ENCODE data around the gene C1orf198. TPM values are rescaled to one million over a fixed set of nuclear protein-coding genes. Genes with fewer than 3 reads are reported as not detected.
A peak's percentile ranks its signal among the peaks of the same experiment; 100 is the strongest.

Gene C1orf198, protein sequence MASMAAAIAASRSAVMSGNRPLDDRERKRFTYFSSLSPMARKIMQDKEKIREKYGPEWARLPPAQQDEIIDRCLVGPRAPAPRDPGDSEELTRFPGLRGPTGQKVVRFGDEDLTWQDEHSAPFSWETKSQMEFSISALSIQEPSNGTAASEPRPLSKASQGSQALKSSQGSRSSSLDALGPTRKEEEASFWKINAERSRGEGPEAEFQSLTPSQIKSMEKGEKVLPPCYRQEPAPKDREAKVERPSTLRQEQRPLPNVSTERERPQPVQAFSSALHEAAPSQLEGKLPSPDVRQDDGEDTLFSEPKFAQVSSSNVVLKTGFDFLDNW
- total RNA-seq, result 100 to 1,000 TPM in 2 of 3 donors, 10 to 100 TPM in 1; 63.6 to 138 (median 124) TPM

DNA sequence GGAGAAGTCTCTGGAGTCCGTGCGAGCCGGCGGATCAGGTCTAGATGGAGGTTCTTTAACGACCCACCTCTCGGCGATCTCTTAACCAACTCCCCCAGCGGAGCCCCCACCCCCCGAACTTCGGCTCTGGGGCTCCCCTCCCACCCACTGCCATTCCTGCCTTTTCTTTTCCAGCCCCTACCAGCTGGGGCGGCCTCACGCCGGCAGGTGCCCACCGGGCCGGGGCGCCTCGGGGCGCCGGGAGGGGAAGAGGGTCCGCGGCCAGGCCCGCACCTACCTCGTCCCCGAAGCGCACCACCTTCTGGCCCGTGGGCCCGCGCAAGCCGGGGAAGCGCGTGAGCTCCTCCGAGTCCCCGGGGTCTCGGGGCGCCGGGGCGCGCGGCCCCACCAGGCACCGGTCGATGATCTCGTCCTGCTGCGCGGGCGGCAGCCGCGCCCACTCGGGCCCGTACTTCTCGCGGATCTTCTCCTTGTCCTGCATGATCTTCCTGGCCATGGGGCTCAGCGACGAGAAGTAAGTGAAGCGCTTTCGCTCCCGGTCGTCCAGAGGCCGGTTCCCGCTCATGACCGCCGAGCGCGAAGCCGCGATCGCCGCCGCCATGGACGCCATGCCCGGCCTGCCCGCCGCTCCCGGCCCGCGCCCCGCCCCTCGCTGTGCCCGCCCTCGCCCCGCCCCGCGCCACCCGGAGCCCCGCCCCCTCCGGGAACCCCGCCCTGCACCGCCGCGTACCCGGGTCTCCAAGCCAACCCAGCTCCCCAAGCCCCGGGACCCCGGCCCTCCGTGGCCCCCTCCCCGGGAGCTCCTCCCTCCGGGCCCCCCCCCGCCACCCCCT, at the start of gene C1orf198:
TSS of gene C1orf198 (minus strand) at position 619 of the 833 bp plus-strand sequence. CDS start at position 610, 9 bp downstream.
- Histone ChIP-seq H3K4me3 (peak within 1 kb of the TSS; percentile 82 to 98 (median 91)), H3K4me1 (peaks cover 2 to 26% of the 10 kb centered on the region in 2 donors), H3K36me3 (no peaks in the 10 kb centered on the region), H3K27me3 (no peaks in the 10 kb centered on the region), H3K27ac (peak within 1 kb of the TSS; percentile 95 to 96), H3K9me3 (no peaks in the 10 kb centered on the region)
- DNase-seq (ENCODE audit: low spot score in 2 of 2), result peak; percentile 49 to 83
- TF ChIP-seq POLR2AphosphoS5 (IDR thresholded peaks at IDR 0.05), result peak; percentile 47 to 77 (median 54)
- peak; percentile 59 for TF ChIP-seq POLR2A (IDR thresholded peaks at IDR 0.05)
- TF ChIP-seq, protein P1, sequence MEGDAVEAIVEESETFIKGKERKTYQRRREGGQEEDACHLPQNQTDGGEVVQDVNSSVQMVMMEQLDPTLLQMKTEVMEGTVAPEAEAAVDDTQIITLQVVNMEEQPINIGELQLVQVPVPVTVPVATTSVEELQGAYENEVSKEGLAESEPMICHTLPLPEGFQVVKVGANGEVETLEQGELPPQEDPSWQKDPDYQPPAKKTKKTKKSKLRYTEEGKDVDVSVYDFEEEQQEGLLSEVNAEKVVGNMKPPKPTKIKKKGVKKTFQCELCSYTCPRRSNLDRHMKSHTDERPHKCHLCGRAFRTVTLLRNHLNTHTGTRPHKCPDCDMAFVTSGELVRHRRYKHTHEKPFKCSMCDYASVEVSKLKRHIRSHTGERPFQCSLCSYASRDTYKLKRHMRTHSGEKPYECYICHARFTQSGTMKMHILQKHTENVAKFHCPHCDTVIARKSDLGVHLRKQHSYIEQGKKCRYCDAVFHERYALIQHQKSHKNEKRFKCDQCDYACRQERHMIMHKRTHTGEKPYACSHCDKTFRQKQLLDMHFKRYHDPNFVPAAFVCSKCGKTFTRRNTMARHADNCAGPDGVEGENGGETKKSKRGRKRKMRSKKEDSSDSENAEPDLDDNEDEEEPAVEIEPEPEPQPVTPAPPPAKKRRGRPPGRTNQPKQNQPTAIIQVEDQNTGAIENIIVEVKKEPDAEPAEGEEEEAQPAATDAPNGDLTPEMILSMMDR (IDR thresholded peaks at IDR 0.05), result no peak
- intact Hi-C loops (cut with DNase I; ENCODE audit: low total_unique reads), result no loop called here

DNA sequence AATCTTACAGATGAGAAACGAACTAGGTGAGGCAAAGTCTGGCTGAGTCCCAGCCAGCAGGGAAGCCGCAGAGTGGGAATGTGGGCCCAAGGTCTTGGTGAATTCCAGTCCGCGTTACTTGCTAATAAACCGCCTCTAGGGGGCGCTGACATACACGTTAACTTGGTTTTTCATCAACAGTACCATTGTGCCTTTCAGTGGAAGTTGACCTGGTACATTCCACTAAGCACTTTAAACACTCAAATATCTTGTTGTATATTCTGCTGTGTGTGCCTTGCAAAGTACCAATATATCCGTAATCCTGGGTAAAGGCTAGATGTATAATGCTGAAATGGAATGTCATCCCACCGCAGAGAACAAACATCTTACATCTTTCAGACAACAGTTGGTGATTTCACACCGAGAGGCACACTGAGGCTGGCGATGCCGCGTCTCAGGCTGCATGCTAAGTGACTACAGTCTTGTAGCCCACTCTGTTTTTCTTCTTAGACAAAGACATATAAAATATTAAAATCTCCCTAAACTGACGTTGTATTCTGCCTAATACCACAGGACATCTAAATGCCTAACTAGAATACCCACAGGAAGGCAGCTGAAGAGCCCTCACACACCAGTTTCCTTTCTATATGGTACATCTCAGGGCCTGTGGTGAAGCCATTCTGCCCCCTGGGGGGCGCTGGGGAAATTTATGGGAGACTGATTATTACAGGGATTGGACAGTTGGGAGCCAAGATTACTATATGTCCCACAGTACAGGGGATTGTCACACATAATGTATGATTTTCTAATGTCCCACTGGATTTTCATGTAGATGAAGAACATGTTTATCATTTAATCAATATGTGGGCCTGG, 49.2 kb upstream of the C1orf198 start:
- H3K4me3 ChIP-seq, result no peak overlapping the region
- intact Hi-C loops (cut with DNase I; ENCODE audit: low total_unique reads), result loop anchor here (5.0 kb wide), 1 partner anchor 560 kb away; no protein-coding TSS in a partner anchor
- no peaks in the 10 kb centered on the region for H3K36me3 ChIP-seq
- H3K27me3 ChIP-seq, result no peaks in the 10 kb centered on the region
- no peaks in the 10 kb centered on the region for H3K4me1 ChIP-seq
- TF ChIP-seq, protein P1 (IDR thresholded peaks at IDR 0.05), result peak in 2 of 3 donors; percentile 47 to 57
- TF ChIP-seq POLR2A (IDR thresholded peaks at IDR 0.05), result no peak
- no peak overlapping the region for H3K27ac ChIP-seq
- peak; percentile 27 to 59 for DNase-seq (ENCODE audit: low spot score in 2 of 2)
- no peaks in the 10 kb centered on the region for H3K9me3 ChIP-seq

DNA sequence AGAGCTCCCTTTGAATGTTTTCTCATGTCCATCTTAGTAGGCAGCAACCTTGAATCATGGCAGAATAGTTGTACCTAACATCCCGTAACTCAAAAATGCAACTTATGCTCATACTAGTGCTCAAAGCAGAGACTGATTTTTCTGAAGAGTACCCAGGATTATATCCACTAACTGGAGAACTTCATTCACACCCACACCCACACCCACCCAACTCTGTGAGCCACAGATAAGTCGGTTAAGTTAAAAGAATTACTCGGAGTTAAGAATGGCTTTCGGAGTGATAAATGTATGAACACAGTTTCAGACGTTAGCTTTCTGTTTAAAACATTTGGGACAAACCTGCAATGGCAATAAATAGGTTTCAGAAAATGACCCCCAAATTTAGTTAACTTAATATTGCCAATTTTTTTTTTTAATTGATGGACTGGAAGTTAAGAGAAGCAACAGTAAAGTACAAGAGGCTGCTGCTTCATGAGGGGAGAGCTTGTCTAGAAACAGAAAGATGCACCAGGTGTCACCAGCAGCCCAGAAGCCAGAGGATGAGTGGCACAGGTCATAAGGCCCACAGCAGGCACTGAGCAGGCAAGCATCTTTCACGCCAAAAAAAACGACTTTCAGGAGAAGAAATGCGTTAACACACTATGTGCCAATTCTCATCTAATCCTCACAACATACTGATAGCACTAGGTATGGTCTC, 48.4 kb upstream of the C1orf198 start:
- H3K4me3 ChIP-seq, result no peak overlapping the region
- no peak overlapping the region for H3K27ac ChIP-seq
- intact Hi-C loops (cut with DNase I; ENCODE audit: low total_unique reads), result loop anchor here (5.0 kb wide), 1 partner anchor 559 kb away; no protein-coding TSS in a partner anchor
- TF ChIP-seq, protein P1 (IDR thresholded peaks at IDR 0.05), result no peak
- TF ChIP-seq POLR2A (IDR thresholded peaks at IDR 0.05) (no peak), POLR2AphosphoS5 (IDR thresholded peaks at IDR 0.05) (no peak)
- H3K4me1 ChIP-seq, result no peaks in the 10 kb centered on the region
- no peaks in the 10 kb centered on the region for H3K27me3 ChIP-seq
- no peaks in the 10 kb centered on the region for H3K9me3 ChIP-seq
- H3K36me3 ChIP-seq, result no peaks in the 10 kb centered on the region
- DNase-seq (ENCODE audit: low spot score in 2 of 2), result no peak

DNA sequence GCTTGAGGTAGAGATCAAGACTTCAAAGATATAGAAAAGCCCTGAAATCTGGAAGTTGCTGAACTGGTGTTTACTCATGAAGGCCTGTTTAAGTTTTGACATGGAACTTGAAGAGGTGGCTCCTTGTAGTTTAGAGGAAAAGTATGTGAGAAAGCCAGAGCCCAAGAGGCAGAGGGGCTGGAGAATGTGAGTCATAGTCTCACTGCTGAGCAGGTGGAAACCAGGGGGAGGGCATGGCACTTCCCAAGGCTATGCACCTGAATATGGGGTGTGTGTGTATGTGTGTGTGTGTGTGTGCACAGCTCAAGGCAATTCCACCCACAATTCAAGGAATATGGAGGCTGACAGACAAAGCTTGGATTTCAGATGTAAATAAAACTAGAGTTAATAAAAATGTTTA, 46.8 kb upstream of the C1orf198 start:
- no peaks in the 10 kb centered on the region for H3K4me1 ChIP-seq
- intact Hi-C loops (cut with DNase I; ENCODE audit: low total_unique reads), result loop anchor here (5.0 kb wide), 1 partner anchor 558 kb away; no protein-coding TSS in a partner anchor
- DNase-seq (ENCODE audit: low spot score in 2 of 2), result no peak
- TF ChIP-seq, protein P1 (IDR thresholded peaks at IDR 0.05), result no peak
- TF ChIP-seq POLR2AphosphoS5 (IDR thresholded peaks at IDR 0.05) (no peak), POLR2A (IDR thresholded peaks at IDR 0.05) (no peak)
- H3K9me3 ChIP-seq, result no peaks in the 10 kb centered on the region
- no peak overlapping the region for H3K4me3 ChIP-seq
- no peak overlapping the region for H3K27ac ChIP-seq
- no peaks in the 10 kb centered on the region for H3K27me3 ChIP-seq
- no peaks in the 10 kb centered on the region for H3K36me3 ChIP-seq

Data from breast epithelium (tissue), 4 donors.